GM12891 (cell line): Measurements from ENCODE around the gene ASB14.

Experiments used
- DNase-seq: peaks from one replicate; pipeline ENCODE4 v3.0.0; 2011; ENCODE audit warnings: low spot score; ENCODE audit not compliant: insufficient read length
- FAIRE-seq: peaks from 2 replicates; lab custom pipeline; 2011; peaks lifted over from hg19 to GRCh38; lab: Jason Lieb, UNC
- PAX5 ChIP-seq: IDR thresholded peaks from 2 replicates; pipeline ENCODE4 v1.6.1; 2011; ENCODE audit warnings: low read length, moderate library complexity, mild to moderate bottlenecking; ENCODE audit not compliant: insufficient read depth, severe bottlenecking
- POLR2A ChIP-seq: IDR thresholded peaks from 2 replicates; pipeline ENCODE4 v1.6.1; 2011; ENCODE audit warnings: low read depth, low read length, control low read depth
- POLR2AphosphoS5 ChIP-seq: IDR thresholded peaks from 2 replicates; pipeline ENCODE4 v1.6.1; 2011; ENCODE audit warnings: low read depth, low read length, control low read depth
- POU2F2 ChIP-seq: IDR thresholded peaks from 2 replicates; pipeline ENCODE4 v1.6.1; 2011; ENCODE audit warnings: low read depth, mild to moderate bottlenecking, control low read depth, low read length, moderate library complexity
- SPI1 ChIP-seq: IDR thresholded peaks from 2 replicates; pipeline ENCODE4 v1.6.1; 2011; ENCODE audit warnings: low read depth, low read length, control low read depth
- TAF1 ChIP-seq: IDR thresholded peaks from 2 replicates; pipeline ENCODE4 v1.6.1; 2011; ENCODE audit warnings: low read depth, low read length, control low read depth

ASB14 gene

DNA sequence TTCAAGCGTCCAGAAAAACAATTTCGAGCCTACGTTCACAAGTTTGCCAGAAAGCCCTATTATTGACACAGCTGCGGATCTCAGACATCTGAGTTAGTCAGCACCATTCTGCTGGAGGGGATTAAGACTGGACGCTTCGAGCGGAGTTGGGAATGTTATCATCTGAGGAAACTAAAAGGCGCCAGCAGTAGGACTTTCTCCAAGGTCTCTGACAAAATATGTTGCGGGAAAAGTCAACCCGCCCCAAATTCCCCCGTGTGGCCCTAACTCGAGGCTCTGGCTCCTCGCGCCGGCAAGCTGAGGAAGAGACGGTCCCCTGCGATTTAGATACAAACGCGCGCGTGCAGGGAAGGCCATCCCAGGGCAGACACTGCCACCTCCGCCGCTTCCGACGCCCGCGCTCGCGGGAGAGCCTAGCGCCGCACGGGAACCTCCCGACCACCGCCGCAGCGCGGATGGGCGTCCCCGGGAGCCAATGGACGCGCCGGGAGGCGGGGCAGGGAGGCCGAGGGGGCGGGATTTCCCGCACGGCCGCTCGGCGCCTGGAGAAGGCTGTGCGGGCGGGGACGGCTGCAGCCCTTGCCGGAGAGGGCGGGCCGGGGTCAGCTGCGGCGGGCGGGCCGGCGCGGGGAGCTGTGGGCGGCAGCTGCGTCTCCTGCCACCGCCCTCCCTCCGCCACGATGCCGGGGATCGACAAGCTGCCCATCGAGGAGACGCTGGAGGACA, 65.1 kb downstream of the ASB14 start, which contains the start of gene APPL1:
Gene APPL1, plus strand, starts transcription at position 526 of the 726 bp plus-strand sequence. Its CDS starts 155 bp downstream, at position 681.
- TF ChIP-seq POLR2A (peak; percentile 75), TAF1 (peak; percentile 3; the same call in 1 of the 2 replicates), POU2F2 (no peak), POLR2AphosphoS5 (peak; percentile 75)
- FAIRE-seq (peak; percentile 96), DNase-seq (peak; percentile 91)

DNA sequence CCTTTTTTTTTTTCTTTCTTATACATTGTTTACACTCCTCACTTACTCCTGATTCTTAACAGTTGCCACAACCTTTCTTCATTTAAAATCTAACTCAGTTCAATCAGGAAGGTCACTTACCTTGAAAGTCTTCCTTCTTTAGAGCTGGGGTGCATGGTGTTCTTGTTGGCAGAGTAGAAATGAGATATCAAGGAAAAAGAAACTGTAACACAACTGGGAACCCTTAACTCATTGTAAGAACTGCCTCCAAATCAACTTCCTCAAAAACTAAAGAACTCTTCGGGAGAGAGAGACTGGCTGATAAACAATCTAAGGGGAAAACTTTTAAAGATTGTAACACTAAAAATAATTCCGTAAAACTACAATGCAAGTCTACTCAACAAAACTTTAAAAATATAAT, 66.3 kb downstream of the ASB14 start:
- FAIRE-seq (no peak), DNase-seq (no peak)
- TF ChIP-seq PAX5 (no peak), POLR2A (no peak), POLR2AphosphoS5 (no peak), SPI1 (no peak), TAF1 (no peak), POU2F2 (no peak)

- peak; percentile 48 for FAIRE-seq
- TF ChIP-seq PAX5 (no peak), SPI1 (no peak), POLR2AphosphoS5 (no peak), POLR2A (no peak), TAF1 (no peak), POU2F2 (no peak)
Observed at GRCh38 chr3:57224856-57225255, 67.6 kb downstream of the ASB14 start.

DNA sequence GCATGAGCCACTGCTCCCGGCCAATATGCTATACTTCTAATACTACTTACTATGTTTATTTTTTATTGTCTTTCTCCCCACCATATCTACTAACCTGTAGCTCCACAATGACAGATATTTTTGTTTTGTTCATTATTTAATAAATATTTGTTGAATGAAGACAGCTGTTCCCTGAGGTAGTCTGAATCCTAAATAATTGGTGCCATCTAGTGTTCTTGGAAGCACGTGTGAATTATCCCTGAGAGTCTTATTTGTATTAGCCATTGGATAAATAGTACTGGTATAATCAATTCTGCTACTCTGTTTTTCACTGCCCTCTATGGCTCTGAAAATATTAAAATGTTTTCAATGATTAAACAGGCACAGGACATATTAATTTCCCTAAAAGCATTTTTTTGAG, 70.6 kb downstream of the ASB14 start:
- no peak for TF ChIP-seq POU2F2
- TF ChIP-seq PAX5 = no peak
- no peak for TF ChIP-seq TAF1
- no peak for DNase-seq
- FAIRE-seq = no peak

More at GRCh38 chr3:57224856-57225255, 67.6 kb downstream of the ASB14 start:
- no peak for DNase-seq
